Esophagus squamous epithelium (tissue), 4 donors: Measurements from ENCODE around the gene WNT1.

ENCODE experiments used
- POLR2A ChIP-seq, 4 donors: fragments of 450-650 bp; IDR thresholded peaks; one replicate each; pipeline ENCODE4 v1.6.1; 2017; ENCODE audit warnings: antibody characterized with exemption in 4 of 4, mild to moderate bottlenecking in 4 of 4, moderate library complexity in 3 of 4
- TF ChIP-seq, protein P1 (sequence below), 6 experiments: fragments of 450-650 bp in 4 of 6; fragments of 200-600 bp in 2 of 6; sonication (generic) in 2 of 6; IDR thresholded peaks; one replicate each; pipeline ENCODE4 v1.5.1; 2016 to 2019; ENCODE audit warnings: antibody characterized with exemption in 6 of 6, mild to moderate bottlenecking in 4 of 6, moderate library complexity in 4 of 6

- TF ChIP-seq, protein P1, sequence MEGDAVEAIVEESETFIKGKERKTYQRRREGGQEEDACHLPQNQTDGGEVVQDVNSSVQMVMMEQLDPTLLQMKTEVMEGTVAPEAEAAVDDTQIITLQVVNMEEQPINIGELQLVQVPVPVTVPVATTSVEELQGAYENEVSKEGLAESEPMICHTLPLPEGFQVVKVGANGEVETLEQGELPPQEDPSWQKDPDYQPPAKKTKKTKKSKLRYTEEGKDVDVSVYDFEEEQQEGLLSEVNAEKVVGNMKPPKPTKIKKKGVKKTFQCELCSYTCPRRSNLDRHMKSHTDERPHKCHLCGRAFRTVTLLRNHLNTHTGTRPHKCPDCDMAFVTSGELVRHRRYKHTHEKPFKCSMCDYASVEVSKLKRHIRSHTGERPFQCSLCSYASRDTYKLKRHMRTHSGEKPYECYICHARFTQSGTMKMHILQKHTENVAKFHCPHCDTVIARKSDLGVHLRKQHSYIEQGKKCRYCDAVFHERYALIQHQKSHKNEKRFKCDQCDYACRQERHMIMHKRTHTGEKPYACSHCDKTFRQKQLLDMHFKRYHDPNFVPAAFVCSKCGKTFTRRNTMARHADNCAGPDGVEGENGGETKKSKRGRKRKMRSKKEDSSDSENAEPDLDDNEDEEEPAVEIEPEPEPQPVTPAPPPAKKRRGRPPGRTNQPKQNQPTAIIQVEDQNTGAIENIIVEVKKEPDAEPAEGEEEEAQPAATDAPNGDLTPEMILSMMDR (IDR thresholded peaks at IDR 0.05): peak in 1 of 6 experiments; percentile 6
- no peak for TF ChIP-seq POLR2A (IDR thresholded peaks at IDR 0.05)
Observed at GRCh38 chr12:48980953-48981756, 3.0 kb downstream of the WNT1 start.
